K562 (cell line): ENCODE results near the gene ERICH6B.

ENCODE experiments used
- ARNT ChIP-seq, 2 experiments: fragments of 450-650 bp; IDR thresholded peaks; 2 replicates each; pipeline ENCODE4 v1.6.1; 2016; ENCODE audit warnings: mild to moderate bottlenecking in 1 of 2
- CTCF ChIP-seq, 3 experiments: IDR thresholded peaks in 2 of 3; conservative IDR thresholded peaks in 1 of 3; 2 replicates each; pipeline ENCODE4 v1.5.1; 2011 to 2012; ENCODE audit warnings: low read length in 3 of 3, mild to moderate bottlenecking in 3 of 3, control low read depth in 2 of 3, improper control_type of control experiment in 1 of 3, inconsistent platforms in 1 of 3, low read depth in 1 of 3, mixed read lengths in 1 of 3, moderate library complexity in 1 of 3; ENCODE audit not compliant: insufficient read depth in 2 of 3
- ETV6 ChIP-seq, 3 experiments: fragments of 150-350 bp in 1 of 3; sonication (generic) in 1 of 3; formaldehyde crosslinking in 1 of 3; IDR thresholded peaks; 2 replicates each; pipeline versions ENCODE4 v1.6.1 to v1.8.0; 2014 to 2022; ENCODE audit warnings: borderline replicate concordance in 2 of 3, low read depth in 2 of 3, antibody characterized with exemption in 1 of 3, low read length in 1 of 3, mild to moderate bottlenecking in 1 of 3, missing genetic modification reagents in 1 of 3
- JUND ChIP-seq, 2 experiments: IDR thresholded peaks; 2 replicates in 1 of 2; 3 replicates in 1 of 2; pipeline ENCODE4 v1.6.1; 2011; ENCODE audit warnings: borderline replicate concordance in 2 of 2, low read depth in 2 of 2, low read length in 2 of 2, improper control_type of control experiment in 1 of 2, missing biosample characterization in 1 of 2, missing genetic modification characterization in 1 of 2, missing genetic modification reagents in 1 of 2
- MAFG ChIP-seq: fragments of 450-650 bp; conservative IDR thresholded peaks from 2 replicates; pipeline ENCODE4 v1.6.1; 2016; ENCODE audit warnings: missing genetic modification characterization, missing compliant biosample characterization
- PHF21A ChIP-seq: fragments of 450-650 bp; IDR thresholded peaks from 2 replicates; pipeline ENCODE4 v1.6.1; 2017; ENCODE audit warnings: low read depth, borderline replicate concordance
- TEAD4 ChIP-seq, 2 experiments: sonication (generic) in 1 of 2; formaldehyde crosslinking in 1 of 2; IDR thresholded peaks; 2 replicates each; pipeline versions ENCODE4 v1.6.1 to v1.8.0; 2012 to 2022; ENCODE audit warnings: borderline replicate concordance in 1 of 2, inconsistent platforms in 1 of 2, low read length in 1 of 2, mild to moderate bottlenecking in 1 of 2, missing genetic modification reagents in 1 of 2
- TFAM ChIP-seq: fragments of 250-450 bp; sonication (Bioruptor Pico); conservative IDR thresholded peaks from 2 replicates; pipeline ENCODE4 v1.5.0; 2021; ENCODE audit warnings: mild to moderate bottlenecking, moderate library complexity
- ZNF398 ChIP-seq: fragments of 250-450 bp; sonication (Bioruptor Pico); IDR thresholded peaks from 2 replicates; pipeline ENCODE4 v1.8.0; 2021; ENCODE audit warnings: moderate library complexity, mild to moderate bottlenecking, inconsistent platforms

GRCh38 chr13:45623516-45624090 lies 8.1 kb upstream of the ERICH6B start:
- no peak for TF ChIP-seq TEAD4 (IDR thresholded peaks at IDR 0.05; ENCODE audit: low read length)
- TF ChIP-seq TEAD4 (CRISPR knock-in tag; IDR thresholded peaks at IDR 0.05; ENCODE audit: borderline replicate concordance) = no peak
- no peak for TF ChIP-seq TFAM (CRISPR knock-in tag)
- no peak for TF ChIP-seq ZNF398 (CRISPR knock-in tag)
- no peak for TF ChIP-seq MAFG (tag)
- peak; percentile 40 to 54 (median 41); a peak in 4 of 6 replicates for TF ChIP-seq CTCF (IDR thresholded peaks at IDR 0.05 in 2 of 3, conservative IDR thresholded peaks at IDR 0.05 in 1 of 3; ENCODE audit: insufficient read depth in 2 of 3, low read depth in 1 of 3, low read length in 3 of 3)
- no peak for TF ChIP-seq ETV6 (IDR thresholded peaks at IDR 0.05; ENCODE audit: borderline replicate concordance in 1 of 2, low read depth in 2 of 2, low read length in 1 of 2)
- TF ChIP-seq ETV6 (CRISPR knock-in tag; IDR thresholded peaks at IDR 0.05; ENCODE audit: borderline replicate concordance) = no peak
- no peak for TF ChIP-seq JUND (IDR thresholded peaks at IDR 0.05; ENCODE audit: borderline replicate concordance, low read depth, low read length)
- TF ChIP-seq JUND (tag; IDR thresholded peaks at IDR 0.05; ENCODE audit: borderline replicate concordance, low read depth, low read length) = no peak
- TF ChIP-seq ARNT (IDR thresholded peaks at IDR 0.05) = no peak
- no peak for TF ChIP-seq PHF21A
